GM18867 (cell line): ENCODE results near the gene DAG1.
"Not testable (repeated sequence)": the region's sequence is repeated elsewhere in the genome, so short reads cannot be mapped to it uniquely, and the experiment has no call there.

Source experiments
- ATAC-seq: cut with Tn5 transposase; IDR thresholded peaks from one replicate; pipeline ENCODE4 v1.9.1; 2021; ENCODE audit warnings: mild to moderate bottlenecking, moderate library complexity; ENCODE audit not compliant: unreplicated experiment

Gene DAG1

GRCh38 chr3:49469037-49469935, 781 bp upstream of the DAG1 start:
- no peak for ATAC-seq

- ATAC-seq: peak; percentile 27
Measured at GRCh38 chr3:49470714-49471420, 800 bp downstream of the DAG1 start.

GRCh38 chr3:49471856-49472495, 1.9 kb downstream of the DAG1 start:
- ATAC-seq: no peak

GRCh38 chr3:49476563-49476962, 6.5 kb downstream of the DAG1 start:
- ATAC-seq: peak; percentile 43

DNA sequence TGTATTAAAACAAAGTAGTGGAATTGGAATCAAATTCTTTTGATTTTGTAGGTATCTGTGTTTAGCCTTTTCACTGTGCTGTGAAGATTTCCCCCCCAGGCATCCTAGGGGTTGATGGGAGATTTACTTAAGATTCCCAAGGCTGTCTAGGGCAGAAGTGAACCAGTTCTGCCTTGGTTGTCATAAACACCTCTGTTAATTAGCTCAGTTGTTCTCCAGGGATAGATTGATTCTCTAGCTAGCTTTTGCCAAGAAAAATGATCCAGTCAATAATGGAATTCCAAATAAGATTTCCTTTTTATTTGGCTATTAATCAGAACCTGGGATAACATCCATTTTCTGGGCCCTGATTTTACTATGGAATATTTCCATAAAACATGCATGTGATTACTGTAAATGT, 12.7 kb downstream of the DAG1 start:
- no peak for ATAC-seq

DNA sequence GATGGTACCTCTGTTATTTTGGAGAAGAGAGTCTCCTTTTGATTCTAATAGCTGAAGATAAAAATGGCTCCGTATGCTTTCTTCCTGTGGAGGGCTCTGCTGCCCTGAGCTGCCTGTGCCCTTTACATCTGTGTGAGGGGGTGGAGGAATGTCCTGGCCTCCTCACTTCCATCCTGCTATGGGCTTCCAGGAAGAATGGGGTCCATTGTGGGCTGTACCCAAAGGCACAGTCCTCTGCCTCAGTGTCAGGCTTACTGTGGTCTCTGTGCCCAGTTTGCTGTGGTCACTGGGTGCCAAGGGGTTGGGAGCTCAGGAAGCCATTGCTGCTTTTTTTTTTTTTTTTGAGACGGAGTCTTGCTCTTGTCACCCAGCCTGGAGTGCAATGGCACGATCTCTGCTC, 14.4 kb downstream of the DAG1 start:
- no peak for ATAC-seq

GRCh38 chr3:49489247-49489646, 19.2 kb downstream of the DAG1 start:
- no peak for ATAC-seq

- no peak for ATAC-seq
Measured at GRCh38 chr3:49492969-49493368, 22.9 kb downstream of the DAG1 start.

DNA sequence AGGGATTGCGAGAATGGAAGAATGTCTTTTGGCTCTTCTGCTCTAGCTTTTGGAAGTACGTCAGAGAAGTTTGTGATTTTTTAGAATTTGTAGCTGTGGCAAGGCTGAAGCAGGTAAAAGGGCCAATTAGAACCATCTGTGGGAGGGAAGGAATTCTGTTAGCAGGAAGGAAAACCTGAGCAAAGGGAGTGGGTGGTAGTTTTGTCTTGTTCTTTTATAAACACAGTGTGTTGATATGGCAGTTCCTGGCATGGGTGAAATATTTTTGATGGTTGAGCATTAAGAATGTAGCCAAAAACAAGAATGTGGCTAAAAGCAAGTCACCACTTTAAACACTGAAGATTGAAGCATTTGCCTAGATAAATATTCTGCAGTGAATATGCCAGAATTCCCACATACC, 23.8 kb downstream of the DAG1 start:
- no peak for ATAC-seq

DNA sequence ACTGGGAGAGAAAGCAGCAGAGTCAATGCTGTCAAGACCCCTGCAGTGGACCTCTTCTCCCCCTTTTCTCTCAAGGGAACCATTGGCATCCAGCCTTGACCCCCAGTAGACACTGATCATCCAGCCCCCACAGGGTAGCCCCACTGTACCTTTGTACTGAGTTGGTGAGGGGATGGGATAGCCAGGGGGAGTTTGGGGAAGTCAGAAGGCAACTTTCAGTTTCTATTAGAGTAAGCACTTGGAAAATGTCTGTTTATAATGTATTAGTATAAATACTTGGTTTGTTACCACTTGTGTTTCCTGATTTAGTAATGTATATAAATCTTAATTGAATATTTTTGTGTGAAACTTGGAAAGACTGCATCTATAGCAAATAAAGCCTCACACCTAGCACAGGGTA, 25.0 kb downstream of the DAG1 start:
- no peak for ATAC-seq

DNA sequence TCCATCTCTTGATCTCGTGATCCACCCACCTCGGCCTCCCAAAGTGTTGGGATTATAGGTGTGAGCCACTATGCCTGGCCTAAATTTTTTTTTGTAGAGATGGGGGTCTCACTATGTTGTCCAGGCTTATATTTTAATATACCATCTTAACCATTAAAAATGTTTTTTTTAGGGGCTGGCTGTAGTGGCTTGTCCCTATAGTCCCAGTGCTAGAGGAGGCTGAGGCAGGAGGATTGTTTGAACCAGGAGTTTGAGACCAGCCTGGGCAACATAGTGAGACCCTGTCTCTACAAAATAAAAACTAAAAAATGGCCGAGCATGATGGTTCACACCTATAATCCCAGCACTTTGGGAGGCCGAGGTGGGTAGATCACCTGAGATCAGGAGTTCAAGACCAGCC, 26.8 kb downstream of the DAG1 start:
- ATAC-seq: not testable (repeated sequence)

DNA sequence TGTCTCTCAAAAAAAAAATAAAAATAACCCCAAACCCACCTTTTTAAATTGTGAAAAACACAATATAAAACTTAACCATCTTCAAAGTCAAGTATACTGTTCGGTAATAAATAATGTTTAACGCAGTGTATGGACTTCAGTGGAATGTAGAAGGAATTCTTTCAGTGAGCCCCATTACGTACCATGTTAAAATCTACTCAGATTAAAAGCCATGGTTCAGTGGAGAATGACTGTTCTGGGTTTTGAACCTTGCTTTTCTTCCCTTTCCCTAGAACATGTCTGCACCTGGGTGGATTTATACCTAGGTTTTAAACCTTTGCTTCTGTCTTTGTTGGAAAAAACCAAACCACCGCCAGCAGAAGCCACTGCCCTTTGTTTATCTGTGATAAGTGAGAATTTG, 27.5 kb downstream of the DAG1 start:
- ATAC-seq: no peak

DNA sequence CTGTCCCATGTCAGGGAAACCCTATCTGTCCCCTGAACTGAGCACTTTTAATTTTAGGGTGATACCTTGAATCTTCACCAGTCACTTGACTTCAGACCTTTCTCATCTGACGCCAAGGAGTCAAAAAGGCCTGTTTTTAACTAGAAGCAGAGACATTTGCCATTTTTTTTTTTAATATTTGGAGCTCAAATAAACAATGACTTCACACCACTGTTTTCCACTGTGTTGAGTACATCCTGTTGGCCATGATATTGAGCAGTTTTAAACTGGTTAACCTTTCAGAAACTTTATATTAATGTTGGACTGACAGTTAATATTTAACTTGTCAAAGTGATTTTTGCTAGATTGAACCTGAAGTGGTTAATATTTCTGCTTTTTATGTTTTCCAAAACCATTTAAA, 28.2 kb downstream of the DAG1 start:
- ATAC-seq: no peak

DNA sequence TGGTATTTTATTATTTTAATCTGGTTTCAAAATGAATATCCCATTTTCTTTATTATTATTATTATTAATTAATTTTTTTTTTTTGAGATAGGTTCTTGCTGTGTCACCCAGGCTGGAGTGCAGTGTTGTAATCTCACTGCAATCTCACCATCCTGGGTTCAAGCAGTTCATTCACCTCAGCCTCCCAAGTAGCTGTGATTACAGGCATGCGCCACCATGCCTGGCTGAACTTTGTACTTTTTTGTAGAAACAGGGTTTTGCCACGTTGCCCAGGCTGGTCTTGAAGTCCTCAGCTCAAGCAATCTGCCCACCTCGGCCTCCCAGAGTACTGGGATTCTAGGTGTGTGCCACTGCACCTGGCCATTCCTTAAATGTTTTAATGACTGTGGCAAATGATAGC, 28.6 kb downstream of the DAG1 start:
- ATAC-seq: no peak

- no peak for ATAC-seq
Measured at GRCh38 chr3:49500205-49500731, 30.2 kb downstream of the DAG1 start.

DNA sequence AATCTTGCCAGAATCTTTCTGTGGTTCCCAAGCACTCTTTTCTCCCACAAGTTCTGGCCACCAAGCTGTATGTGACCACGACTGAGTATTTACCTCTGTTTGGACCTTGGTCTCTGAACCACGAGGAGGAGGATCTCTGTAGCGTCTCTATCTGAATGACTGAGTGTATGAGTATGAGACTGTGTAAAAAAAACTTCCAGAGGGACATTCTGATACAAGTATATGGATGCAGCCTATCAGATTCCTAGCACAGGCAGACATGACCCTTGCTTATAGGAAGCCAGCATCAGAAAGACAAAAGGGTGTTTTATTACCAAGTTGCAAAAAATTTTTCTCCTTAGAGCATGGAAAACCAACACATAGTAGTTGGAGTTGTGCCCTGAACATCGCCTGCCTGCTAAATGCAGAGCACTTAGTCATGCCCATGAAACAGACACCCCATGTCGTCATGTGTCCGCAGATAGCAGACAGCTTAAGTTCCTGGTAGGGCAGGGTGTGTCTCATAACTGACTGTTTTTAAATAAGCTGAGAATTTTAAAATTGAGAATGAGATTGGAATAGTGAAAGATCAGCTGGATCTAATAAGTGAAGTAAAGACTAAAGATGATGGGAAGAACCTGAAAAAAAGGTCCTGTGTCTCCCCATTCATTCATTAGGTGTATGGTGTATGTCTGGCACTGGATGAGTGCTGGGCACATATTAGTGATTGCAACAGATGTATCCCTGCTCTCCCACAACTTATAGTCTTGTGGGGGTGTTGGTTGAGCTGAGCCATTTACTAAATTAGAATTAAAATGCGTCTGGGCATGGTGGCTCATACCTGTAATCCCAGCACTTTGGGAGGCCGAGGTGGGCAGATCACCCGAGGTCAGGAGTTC, 30.9 kb downstream of the DAG1 start:
- no peak for ATAC-seq

- no peak for ATAC-seq
Measured at GRCh38 chr3:49501842-49502241, 31.8 kb downstream of the DAG1 start.

GRCh38 chr3:49506906-49507305, 36.8 kb downstream of the DAG1 start:
- no peak for ATAC-seq

- ATAC-seq: no peak
Measured at GRCh38 chr3:49509028-49509561, 39.0 kb downstream of the DAG1 start.

DNA sequence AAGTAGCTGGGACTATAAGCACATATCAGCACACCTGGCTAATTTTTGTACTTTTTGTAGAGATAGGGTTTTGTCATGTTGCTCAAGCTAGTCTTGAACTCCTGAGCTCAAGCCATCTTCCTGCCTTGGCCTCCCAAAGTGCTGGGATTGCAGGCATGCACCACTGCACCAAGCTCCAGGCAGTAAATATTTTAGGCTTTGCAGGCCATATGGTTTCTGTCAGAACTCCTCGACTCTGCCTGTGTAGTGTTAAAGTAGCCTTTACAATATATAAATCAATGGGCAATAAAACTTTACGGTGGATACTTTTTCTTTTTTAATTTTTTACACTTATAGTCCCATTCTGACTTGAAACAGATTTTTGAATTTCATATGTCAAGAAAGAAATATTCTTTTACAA, 41.6 kb downstream of the DAG1 start:
- ATAC-seq: no peak
